Transverse colon (tissue), 4 donors: Measurements from ENCODE around the gene ARTN. TPM values are rescaled to one million over a fixed set of nuclear protein-coding genes. Genes with fewer than 3 reads are reported as not detected.

Experiments used
- DNase-seq: peaks from one replicate; pipeline ENCODE4 v3.0.0-alpha.2; 2019
- H3K27ac ChIP-seq, 4 donors: fragments of 200-600 bp; sonication (generic); 2 replicates each; pipeline ENCODE4 v1.5.1; 2016 to 2018; ENCODE audit warnings: inconsistent platforms in 4 of 4
- H3K27me3 ChIP-seq: fragments of 200-600 bp; sonication (generic); 2 replicates; pipeline ENCODE4 v1.5.1; 2017; ENCODE audit warnings: inconsistent platforms
- H3K36me3 ChIP-seq, 4 donors: fragments of 200-600 bp; sonication (generic); 2 replicates each; pipeline ENCODE4 v1.5.1; 2017 to 2019; ENCODE audit warnings: inconsistent platforms in 4 of 4
- H3K4me1 ChIP-seq, 4 donors: fragments of 200-600 bp; sonication (generic); 2 replicates each; pipeline ENCODE4 v1.5.1; 2017 to 2020; ENCODE audit warnings: inconsistent platforms in 4 of 4
- H3K4me3 ChIP-seq, 4 donors: fragments of 200-600 bp; sonication (generic); 1 replicate in 1 of 4; 2 replicates in 3 of 4; pipeline versions ENCODE4 v1.5.1 to v1.6.1; 2017 to 2019; ENCODE audit warnings: inconsistent platforms in 4 of 4
- H3K9me3 ChIP-seq, 2 donors: fragments of 200-600 bp; sonication (generic); 2 replicates each; pipeline ENCODE4 v1.5.1; 2017 to 2019; ENCODE audit warnings: inconsistent platforms in 2 of 2
- CTCF ChIP-seq, 5 experiments: fragments of 200-600 bp in 3 of 5; fragments of 450-650 bp in 2 of 5; sonication (generic) in 3 of 5; IDR thresholded peaks; 1 replicate in 2 of 5; 2 replicates in 3 of 5; pipeline ENCODE4 v1.5.1; 2016 to 2017; ENCODE audit warnings: antibody characterized with exemption in 5 of 5, inconsistent platforms in 3 of 5, mild to moderate bottlenecking in 2 of 5, moderate library complexity in 1 of 5
- EP300 ChIP-seq: sonication (generic); formaldehyde crosslinking; IDR thresholded peaks from one replicate; pipeline ENCODE4 v1.6.1; 2017; ENCODE audit warnings: antibody characterized with exemption, low read depth
- POLR2A ChIP-seq: fragments of 450-650 bp; IDR thresholded peaks from one replicate; pipeline ENCODE4 v1.6.1; 2016; ENCODE audit warnings: antibody characterized with exemption, mild to moderate bottlenecking, moderate library complexity
- POLR2AphosphoS5 ChIP-seq, 3 donors: sonication (generic); formaldehyde crosslinking; IDR thresholded peaks; one replicate each; pipeline ENCODE4 v1.6.1; 2016; ENCODE audit warnings: antibody characterized with exemption in 3 of 3
- WGBS, 2 donors: methylation state at CpG; one replicate each; pipeline ENCODE4 v1.1.5; 2018; ENCODE audit warnings: low coverage in 1 of 2; 5-methylcytosine and 5-hydroxymethylcytosine counted together
- in situ Hi-C, 4 donors: fragments of 200-750 bp; cut with MboI; loops; one replicate each; pipeline versions ENCODE4 v1.15.0 to v1.15.1; 2017; ENCODE audit warnings: low sequenced_read_pairs in 3 of 4, low pct_ligation_motif_present in 1 of 4, low pct_unique_long_range_greater_than_20kb in 1 of 4
- intact Hi-C: fragments of 100-400 bp; cut with DNase I; formaldehyde crosslinking; loops from one replicate; pipeline ENCODE4 v1.15.1; 2023; ENCODE audit warnings: low total_unique reads
- total RNA-seq, 4 donors: library from RNA; depleted of rRNA; stranded (reverse); fragments of >200 nt; gene quantifications; one replicate each; pipeline ENCODE4 v1.1.0, GENCODE V29; 2016

ARTN gene
- total RNA-seq, 4 donors from 2014 or later, result 0.96 to 17.5 (median 1.9) TPM

GRCh38 chr1:43925846-43926245, 7.8 kb upstream of the ARTN start:
- no peak for DNase-seq
- Histone ChIP-seq H3K27ac (no peak overlapping the region), H3K27me3 (no peaks in the 10 kb centered on the region), H3K4me1 (no peaks in the 10 kb centered on the region), H3K4me3 (no peak overlapping the region), H3K36me3 (no peaks in the 10 kb centered on the region), H3K9me3 (no peaks in the 10 kb centered on the region)
- WGBS, 2 donors, result 88 to 92% methylated on average over 8 to 9 of the region's 9 CpGs
- TF ChIP-seq POLR2AphosphoS5 (IDR thresholded peaks at IDR 0.05) (no peak), EP300 (no peak), CTCF (IDR thresholded peaks at IDR 0.05) (no peak), POLR2A (no peak)
- intact Hi-C loops (no loop called here), in situ Hi-C loops (loop anchor here in 1 of 4 donors (25.0 kb wide), 1 partner anchor 389 kb away; the partner anchor contains the start of gene PTPRF)

- Histone ChIP-seq H3K4me1 (peaks cover 7 to 24% (median 22%) of the 10 kb centered on the region in 4 donors), H3K9me3 (no peaks in the 10 kb centered on the region), H3K27ac (no peak overlapping the region), H3K27me3 (peaks cover 7% of the 10 kb centered on the region), H3K4me3 (no peak overlapping the region), H3K36me3 (no peaks in the 10 kb centered on the region)
- 93% methylated on average over 10 of the region's 10 CpGs; no CpG with 5 or more reads in 1 of the 2 donors for WGBS, 2 donors
- in situ Hi-C loops, result loop anchor here (5.0 to 25.0 kb wide), 5 partner anchors 156 to 393 kb away; partner anchors contain the start of gene PTPRF (in 1 of the 4)
- intact Hi-C loops, result no loop called here
- TF ChIP-seq POLR2AphosphoS5 (IDR thresholded peaks at IDR 0.05) (no peak), EP300 (no peak), CTCF (IDR thresholded peaks at IDR 0.05) (peak; percentile 20 to 49 (median 46))
- DNase-seq, result peak; percentile 22
These were observed 3.2 kb upstream of the ARTN start for GRCh38 chr1:43930168-43930948.

GRCh38 chr1:43930949-43931275, 2.7 kb upstream of the ARTN start:
- WGBS, 2 donors, result 77% methylated on average over 4 of the region's 4 CpGs; no CpG with 5 or more reads in 1 of the 2 donors
- no peak overlapping the region for H3K4me3 ChIP-seq
- H3K4me1 ChIP-seq, result peaks cover 12 to 30% (median 27%) of the 10 kb centered on the region in 4 donors
- H3K9me3 ChIP-seq, result no peaks in the 10 kb centered on the region
- H3K27me3 ChIP-seq, result peaks cover 12% of the 10 kb centered on the region
- no peaks in the 10 kb centered on the region for H3K36me3 ChIP-seq
- no peak overlapping the region for H3K27ac ChIP-seq
- intact Hi-C loops (no loop called here), in situ Hi-C loops (loop anchor here (5.0 to 25.0 kb wide), 5 partner anchors 156 to 394 kb away; partner anchors contain the start of gene PTPRF (in 1 of the 4))
- no peak for DNase-seq
- TF ChIP-seq POLR2AphosphoS5 (IDR thresholded peaks at IDR 0.05) (no peak), CTCF (IDR thresholded peaks at IDR 0.05) (no peak), POLR2A (no peak), EP300 (no peak)

- no peak overlapping the region for H3K4me3 ChIP-seq
- no peak overlapping the region for H3K27ac ChIP-seq
- peaks cover 19 to 37% (median 32%) of the 10 kb centered on the region in 4 donors for H3K4me1 ChIP-seq
- in situ Hi-C loops (loop anchor here (5.0 to 25.0 kb wide), 5 partner anchors 157 to 395 kb away; partner anchors contain the start of gene PTPRF (in 1 of the 4)), intact Hi-C loops (loop anchor here (2.0 kb wide), 1 partner anchor 167 kb away; no protein-coding TSS in a partner anchor)
- no peaks in the 10 kb centered on the region for H3K9me3 ChIP-seq
- no peak for TF ChIP-seq CTCF (IDR thresholded peaks at IDR 0.05)
- no peak for TF ChIP-seq POLR2AphosphoS5 (IDR thresholded peaks at IDR 0.05)
- 90% methylated on average over 13 of the region's 13 CpGs; no CpG with 5 or more reads in 1 of the 2 donors for WGBS, 2 donors
- H3K36me3 ChIP-seq, result no peaks in the 10 kb centered on the region
- H3K27me3 ChIP-seq, result peaks cover 13% of the 10 kb centered on the region
- DNase-seq, result no peak
These were observed 1.6 kb upstream of the ARTN start for GRCh38 chr1:43931711-43932660.
